OCI-M1 (cell line): ENCODE measurements around the gene PDPK1.
"Not testable (repeated sequence)": the region's sequence is repeated elsewhere in the genome, so short reads cannot be mapped to it uniquely, and the experiment has no call there.

ENCODE experiments used
- DNase-seq: peaks from one replicate; lab custom pipeline; 2025; lab: John Stamatoyannopoulos, UW

The PDPK1 gene

DNA sequence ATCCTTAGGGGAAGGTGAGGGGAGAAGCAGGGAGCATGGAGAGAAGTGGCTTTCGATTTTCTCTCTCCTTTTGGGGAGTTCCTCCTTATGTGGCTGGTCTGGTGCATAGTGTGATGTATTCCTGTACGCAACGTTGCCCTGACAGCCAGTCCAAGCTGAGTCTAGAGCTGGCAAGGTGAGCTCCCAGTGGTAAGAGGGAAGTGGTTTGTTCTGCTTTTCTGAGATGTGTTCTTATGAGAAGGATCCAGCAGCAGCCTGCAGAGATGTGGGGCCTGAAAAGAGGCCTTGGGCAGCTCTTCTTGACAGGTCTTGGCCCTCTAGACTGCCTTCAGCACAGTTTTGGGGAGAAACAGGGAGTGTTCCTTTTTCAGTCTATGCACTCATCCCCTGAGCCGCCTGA is 3.1 kb downstream of the PDPK1 start:
- DNase-seq = not testable (repeated sequence)

DNA sequence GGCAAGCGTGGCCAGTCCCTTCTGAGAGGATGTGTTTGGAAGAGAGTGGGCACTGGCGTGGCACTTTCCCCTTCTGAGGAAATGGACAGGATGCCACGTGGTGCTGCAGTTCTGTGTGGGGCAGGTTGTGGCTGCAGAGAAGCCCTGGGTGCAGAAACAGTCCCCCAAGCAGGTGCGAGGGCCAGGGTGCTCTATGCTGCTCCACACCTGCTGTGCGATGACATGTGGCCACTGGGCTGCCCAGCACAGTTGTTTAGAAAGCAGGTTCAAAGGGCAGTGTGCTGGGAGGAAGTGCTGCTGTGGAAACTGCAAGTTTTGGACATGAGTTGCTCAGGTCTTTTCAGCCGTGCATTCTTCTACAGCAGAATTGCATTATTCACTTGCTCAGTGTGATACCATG is 3.6 kb downstream of the PDPK1 start:
- DNase-seq = not testable (repeated sequence)

DNA sequence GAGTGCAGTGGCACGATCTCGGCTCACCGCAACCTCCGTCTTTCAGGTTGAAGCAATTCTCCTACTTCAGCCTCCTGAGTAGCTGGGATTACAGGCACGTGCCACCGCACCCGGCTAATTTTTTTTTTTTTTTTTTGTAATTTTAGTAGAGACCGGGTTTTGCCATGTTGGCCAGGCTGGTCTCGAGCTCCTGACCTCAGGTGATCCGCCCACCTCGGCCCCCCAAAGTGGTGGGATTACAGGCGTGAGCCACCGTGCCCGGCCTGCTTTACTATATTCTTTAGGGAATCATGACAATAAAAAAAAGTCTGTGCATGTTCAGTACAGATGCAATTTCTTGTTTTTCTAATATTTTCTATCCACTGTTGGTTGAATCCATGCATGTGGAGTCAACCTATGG is 6.0 kb downstream of the PDPK1 start:
- DNase-seq = not testable (repeated sequence)

DNA sequence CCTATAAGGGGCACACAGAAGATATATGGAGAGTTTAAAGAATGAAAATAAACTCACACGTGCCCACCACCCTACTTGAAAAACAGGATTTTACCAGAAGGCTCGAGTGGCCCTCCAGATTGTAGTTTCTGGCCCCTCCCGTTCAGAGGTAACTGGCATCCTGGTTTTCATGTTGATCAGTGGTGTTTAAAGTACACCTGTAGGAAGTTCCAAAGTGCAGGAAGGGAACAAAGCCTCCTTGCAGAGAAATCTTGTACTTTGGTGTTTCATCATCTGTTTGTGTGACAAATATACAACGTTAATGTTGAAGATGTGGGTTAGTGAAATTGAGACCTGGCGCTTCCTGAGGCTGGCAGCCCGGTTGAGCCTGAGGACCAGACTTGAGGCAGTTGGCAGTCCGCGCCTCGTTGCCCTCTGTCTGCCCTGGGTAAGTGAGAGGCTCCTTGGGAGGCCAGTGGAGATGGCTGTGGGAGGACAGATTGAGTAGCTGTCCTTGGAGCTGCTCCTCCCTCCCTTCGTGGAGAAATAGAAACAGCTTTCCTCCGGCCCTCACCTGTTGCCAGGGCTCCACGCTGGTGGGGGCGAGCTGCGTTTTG is 12.6 kb downstream of the PDPK1 start:
- DNase-seq = not testable (repeated sequence)

DNA sequence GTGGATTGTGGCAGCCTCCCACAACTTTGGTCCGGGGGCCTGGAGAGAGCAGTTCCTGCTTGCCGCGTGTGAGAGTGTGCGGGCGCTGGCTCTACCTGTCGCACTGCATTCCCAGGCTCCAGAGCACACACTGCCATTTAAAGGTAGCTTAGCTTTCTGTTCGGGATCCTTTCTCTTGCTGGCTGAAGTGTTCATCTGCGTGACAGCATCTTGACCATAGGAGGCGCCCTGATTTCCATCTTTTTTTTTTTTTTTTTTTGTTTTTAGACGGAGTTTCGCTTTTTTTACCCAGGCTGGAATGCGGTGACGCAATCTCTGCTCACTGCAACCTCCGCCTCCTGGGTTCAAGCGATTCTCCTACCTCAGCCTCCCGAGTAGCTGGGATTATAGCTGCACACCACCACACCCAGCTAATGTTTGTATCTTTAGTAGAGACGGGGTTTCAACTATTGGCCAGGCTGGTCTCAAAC is 13.6 kb downstream of the PDPK1 start:
- DNase-seq = not testable (repeated sequence)

DNA sequence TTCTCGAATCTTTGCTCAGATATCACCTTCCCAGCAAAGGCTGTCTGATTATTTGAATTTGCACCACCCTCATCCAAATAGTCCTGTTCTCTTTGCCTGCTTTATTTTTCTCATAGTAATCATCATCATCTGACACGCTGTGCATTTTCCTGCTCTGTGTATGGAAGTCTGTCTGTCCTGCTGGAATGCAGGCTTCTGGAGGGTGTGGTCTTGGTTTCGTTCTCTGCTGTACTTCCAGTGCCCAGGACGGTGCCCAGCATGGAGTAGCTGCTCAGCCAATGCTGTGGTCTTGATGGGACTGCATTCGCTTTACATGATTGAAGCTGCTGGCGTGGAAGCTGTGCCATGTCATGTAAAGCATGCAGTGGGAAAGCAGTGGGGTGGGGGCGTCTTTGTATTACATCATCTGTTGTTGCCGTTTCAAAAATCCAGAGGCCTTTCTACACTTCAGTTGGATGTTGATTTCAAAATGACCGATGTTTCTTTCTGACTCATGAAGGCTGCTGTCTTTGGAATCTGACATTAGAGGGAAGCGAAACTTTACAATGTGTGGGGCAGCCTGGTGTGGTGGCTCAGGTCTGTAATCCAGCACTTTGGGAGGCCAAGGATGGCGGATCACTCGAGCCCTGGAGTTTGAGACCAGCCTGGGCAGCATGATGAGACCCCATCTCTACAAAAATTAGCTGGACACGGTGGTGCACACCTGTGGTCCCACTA is 17.0 kb downstream of the PDPK1 start:
- not testable (repeated sequence) for DNase-seq

DNA sequence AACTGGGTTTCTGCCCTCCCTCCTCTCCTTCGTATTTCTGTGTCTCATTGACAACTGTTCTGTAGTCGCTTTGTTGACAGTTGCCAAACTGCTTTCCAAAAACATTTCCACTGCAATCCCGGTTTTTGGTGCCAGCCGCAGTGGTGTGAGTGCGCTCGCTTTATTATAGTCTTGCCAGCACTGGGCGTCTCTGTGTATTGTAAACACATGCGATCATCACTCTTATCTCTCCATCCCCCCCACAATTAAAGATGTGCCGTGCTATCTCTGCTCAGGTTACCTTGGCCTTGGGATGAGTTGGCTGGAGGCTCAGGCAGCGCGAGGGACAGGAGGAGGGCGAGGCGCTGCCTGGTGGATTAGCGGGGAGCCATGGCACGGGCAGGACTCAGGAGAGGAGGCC is 19.3 kb downstream of the PDPK1 start:
- not testable (repeated sequence) for DNase-seq

DNA sequence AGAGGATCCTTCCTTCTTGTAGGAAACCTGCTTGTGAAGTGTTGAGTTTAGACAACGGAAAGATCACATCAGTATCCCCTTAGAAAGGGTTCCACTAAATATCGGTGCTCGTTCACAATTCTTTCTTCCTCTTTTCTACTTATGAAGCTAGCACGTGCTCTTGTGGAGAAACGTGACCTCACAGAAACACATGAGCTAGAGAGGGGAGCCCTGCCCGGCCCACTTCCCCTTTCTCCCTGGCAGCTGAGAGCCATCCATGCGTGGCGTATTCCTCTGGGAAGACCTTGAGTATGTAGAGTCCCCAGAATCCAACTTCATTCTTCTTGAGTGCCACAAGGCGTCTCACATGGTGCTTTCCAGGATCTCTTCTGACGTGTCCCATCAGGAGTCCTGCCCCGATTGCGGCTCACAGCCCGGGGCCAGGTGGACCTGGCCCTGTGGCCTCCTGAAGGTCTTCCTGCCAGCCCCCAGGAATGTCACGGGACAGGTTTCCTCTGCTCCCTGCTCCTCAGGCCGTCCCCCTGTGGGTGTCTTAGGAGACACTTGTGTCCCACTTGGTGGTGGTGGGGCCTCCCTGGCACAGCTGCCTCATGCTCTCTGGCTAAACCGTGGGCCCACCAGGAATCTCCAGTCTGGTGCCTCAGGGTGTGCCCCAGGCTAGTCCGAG is 22.4 kb downstream of the PDPK1 start:
- DNase-seq = not testable (repeated sequence)

DNA sequence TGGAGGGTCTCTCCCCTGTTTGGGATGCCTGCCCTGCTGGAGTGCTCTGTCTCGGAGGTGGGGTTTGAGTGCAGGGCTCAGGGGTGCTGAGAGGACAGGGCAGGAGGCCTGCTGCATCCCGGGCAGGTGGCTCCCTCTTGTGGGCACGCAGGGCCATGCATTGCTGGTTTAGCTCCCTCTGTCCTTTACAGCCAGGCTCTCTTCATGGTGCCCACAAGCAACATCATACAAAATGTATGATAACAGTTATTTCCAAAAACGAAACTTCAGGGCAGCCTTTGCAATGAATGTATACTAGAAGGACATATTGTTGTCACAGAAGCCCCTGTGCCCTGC is 22.9 kb downstream of the PDPK1 start:
- DNase-seq = not testable (repeated sequence)

DNA sequence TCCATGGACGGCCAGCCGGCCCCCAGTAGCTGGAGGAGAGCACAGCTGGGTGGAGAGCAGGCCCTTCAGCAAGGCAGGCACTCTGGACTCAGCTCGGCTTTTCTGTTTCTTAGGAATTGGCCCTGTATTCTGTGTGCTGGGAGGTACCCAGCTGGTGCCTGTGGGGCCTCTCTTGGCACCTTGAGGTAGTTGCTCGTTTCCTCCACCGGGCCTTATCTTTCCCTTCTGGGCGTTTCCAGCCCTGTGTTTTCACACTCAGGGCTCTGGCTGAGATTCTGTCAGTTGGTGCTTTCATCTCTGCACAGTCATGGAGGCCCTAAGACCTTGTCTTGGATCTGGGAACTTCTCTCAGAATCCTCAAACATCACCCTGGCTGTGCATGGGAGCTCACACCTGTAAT is 29.7 kb downstream of the PDPK1 start:
- not testable (repeated sequence) for DNase-seq

DNA sequence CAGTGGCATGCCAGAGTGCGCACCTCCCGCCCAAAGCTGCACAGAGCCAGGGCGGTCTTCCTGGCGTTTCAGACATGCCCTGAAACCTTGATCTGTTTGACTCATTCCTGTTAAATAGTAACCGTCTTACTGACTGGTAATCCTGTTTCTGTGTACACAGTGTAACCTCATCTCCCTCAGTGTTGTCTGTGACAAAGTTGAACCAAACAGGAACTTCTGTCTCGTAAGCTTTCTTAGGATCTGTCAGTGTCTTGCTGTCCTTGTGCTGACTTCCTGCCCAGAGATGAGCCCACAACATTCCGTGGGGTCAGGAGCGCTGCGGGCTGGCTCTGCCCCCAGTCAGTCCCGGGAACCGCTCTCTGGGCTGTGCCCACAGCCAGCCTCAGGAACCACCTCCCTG is 30.8 kb downstream of the PDPK1 start:
- not testable (repeated sequence) for DNase-seq

DNA sequence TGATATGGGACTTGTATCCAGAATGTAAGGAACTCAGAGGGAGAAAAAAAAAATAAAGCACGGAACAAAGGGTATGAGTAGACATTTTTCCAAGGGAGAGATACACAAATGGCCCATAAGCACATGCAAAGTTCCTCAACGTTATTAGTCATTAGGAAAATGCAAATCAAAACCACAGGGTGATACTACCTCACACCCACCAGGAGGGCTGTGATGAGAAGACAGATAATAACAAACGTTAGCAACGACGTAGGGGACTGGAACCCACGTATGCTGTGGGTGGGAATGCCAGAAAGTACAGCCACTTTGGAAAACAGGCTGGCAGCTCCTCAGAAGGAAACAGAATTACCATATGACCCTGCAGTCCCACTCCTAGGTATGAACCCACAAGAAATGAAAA is 34.9 kb downstream of the PDPK1 start:
- DNase-seq = not testable (repeated sequence)

DNA sequence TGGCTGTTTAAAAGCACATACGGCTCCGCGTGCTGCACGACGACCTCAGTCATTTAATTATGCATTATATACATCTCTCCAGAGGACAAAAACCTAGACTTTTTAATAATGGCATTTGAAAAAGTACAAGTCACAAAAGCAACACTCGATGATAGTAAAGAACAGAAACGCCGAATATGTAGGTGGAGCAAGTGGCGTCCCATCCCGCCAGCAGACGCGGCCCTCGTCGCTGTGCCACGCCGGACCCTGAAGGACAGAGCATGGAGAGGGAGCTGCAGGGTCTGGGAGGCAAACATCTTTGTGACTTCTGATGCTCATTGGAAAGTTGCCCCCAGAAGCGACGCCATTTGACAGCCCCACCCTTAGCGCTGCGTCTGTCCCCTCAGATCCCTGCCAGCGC is 38.0 kb downstream of the PDPK1 start:
- not testable (repeated sequence) for DNase-seq

DNA sequence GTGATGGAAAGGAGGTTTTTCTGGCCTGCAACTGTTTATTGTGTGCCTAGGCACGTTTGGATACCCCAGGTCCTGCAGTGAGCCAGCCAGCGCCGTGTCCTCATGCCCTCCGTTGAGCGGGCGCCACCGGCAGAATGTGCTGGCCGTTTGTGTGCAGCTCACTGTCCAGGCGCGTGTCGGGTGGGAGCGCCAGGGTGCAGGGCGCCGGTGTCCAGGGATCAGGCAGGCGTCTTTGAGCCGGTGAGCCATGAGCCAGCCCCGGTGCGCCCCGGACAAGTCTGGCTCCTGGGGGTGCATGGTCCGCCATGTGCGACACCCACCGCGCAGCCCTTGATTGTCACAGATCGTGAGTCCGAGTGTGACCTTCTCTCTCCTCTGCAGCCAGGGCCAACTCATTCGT is 39.2 kb downstream of the PDPK1 start:
- not testable (repeated sequence) for DNase-seq

DNA sequence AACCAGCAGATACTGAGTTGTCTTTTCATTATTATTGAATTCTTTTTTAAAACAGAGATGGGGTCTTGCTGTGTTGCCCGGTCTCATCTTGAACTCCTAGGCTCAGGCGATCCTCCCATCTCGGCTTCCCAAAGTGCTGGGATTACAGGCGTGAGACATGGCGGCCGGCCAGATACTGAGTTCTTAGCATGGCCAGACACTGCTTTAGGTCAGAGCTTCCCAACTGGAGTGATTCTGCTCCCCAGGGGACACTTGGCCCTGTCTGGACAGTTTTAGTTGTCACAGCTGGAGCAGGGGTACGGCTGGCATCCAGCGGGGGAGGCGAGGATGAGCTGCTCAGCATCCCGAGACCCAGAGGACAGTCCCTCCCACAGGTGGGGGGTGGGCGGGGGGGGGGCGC is 41.1 kb downstream of the PDPK1 start:
- not testable (repeated sequence) for DNase-seq

DNA sequence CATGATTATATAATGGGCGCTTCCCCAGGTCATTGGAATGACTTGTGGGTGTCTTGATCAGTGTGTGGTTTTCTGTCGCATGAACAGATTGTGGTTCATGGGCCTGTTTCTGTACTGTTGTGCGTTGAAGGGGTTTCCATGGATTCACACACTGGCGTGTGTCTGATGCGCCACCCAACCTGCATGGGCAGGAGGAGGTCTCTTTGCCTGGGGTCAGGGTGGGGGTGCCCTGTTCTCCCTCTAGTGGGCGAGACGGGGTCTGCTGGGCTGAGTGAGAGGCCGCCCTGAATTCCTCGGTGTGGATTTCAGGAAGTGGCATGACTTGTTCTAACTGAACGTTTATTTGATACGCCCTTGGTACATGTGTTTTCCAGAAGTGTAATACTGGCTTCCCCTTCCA is 42.3 kb downstream of the PDPK1 start:
- not testable (repeated sequence) for DNase-seq

DNA sequence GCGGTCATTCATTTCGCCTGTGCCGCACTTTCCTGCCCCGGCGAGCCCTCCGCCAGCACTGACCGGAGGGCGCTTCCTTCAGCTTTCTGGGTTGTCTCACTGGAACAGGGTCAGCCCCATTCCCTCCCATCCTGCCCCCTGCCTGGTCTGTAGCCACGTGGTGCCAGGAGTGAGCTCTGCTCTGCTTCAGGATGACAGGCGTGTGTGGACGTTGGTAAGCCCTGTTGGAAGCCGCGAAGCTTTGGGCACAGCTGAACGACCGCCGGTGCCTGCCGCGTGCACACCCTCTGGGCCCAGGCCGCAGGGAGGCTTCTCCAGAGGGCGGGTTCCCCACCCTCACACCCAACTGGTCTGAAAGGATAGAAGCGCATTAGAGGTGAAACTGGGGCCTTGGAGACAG is 43.0 kb downstream of the PDPK1 start:
- DNase-seq = not testable (repeated sequence)

DNA sequence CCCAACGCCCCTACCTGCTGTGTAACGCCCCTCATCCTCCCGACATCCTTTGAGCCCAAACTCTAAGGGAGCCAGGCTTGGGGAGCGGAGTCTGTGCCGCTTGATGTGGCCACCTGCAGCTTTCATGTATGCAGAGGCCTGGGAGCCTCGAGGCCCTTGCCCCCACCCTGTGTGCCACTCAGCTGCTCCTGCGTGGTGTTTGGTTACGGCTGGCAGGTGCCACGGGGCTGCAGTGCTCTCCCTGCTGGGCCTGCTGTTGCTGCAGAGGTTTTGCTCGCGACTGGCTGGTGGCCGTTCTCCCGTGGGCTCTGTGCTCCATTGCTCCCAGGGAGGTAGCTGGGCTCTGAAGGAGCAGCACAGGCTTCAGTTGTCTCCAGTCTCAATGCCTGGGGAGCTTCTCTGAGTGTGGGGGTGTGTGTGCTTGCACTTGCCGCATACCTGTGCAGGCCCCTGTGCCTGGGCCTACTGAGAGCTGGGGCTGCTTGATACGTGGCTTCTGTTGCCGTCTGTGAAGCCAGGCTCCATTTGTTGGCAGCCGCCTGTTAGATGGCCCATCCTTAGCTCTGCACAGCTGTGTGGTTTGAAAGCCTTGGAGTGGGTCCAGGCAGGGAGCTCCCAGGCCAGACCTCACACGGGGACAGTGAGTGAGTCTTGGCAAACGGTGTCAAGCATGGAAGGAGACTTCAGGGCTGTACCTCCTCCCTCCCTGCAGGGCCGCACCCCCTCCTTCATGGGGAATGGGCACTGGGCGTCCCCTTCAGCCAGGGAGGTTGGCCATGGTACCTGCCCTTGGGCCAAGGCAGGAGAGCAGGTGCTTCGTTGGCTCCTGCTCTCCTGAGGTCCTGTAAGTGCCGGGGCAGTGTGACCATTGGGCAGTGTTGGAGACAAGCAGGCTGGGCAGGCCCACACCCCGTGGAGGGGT is 47.2 kb downstream of the PDPK1 start:
- no peak for DNase-seq

DNA sequence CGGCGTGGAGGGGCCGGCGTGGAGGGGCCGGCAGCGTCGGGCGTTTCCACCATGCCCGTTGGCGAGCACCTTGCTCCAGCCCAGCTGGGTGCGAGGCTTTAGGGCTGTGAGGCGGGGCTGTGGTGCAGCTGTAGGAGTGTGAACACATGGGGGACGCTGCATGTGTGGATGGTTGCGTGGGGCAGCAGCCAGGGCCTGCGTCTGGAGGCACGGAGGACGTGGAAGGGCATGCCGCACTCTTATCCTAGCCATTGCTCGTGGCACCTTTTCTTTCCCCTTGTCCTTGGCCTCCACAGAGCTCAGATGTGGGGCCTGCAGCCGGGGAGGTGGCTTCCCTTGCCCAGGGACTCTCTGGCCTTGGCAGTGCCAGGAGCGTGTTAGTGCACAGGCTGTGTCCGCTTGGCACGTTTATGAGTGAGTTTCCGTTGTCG is 47.8 kb downstream of the PDPK1 start:
- no peak for DNase-seq

DNA sequence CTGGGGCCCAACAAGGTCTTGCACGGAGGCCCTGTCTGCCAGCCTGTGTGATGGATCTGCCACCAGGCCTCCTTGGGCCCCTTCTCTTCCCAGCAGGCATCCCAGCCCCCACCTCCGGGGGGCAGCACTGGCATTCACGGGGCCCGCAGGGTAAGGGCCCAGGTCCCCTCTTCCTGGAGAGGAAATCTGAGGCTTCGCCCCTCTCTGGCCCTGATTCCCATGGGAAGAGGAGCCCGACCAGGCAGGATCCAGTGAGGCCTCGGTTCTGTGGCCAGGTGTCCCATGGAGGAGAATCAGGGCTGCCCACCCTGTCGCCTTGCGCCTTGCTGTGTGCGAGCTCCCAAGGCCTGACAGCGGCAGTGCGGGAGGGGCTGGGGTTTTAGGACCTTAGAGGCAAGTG is 48.4 kb downstream of the PDPK1 start:
- no peak for DNase-seq

DNA sequence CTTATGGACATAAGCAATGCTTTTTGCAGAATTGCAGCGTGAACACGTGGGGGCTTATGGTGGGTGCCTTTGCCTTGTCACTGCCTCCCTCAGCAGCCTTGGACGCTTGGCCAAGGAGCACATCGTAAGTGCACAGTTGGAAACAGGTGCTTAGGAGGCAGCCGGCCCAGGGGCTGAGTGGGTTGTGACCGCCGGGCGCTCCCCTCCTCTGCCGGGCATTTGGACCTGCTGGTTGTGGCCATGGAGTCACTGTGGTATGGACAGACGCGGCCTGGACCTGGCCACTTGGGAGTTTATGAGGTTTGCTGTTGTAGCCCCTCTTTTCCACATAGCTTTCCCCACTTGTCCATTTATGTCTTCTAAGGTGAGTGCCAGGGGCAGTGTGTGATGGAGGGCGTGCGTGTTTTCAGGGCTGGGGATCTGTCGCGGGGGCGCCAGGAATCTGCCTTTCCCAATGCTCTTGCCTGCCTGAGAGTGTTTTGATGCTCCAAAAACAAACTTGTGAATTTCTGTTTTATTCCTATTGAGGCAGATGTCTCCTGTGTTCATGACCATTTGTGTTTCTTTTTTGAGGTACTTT is 49.2 kb downstream of the PDPK1 start:
- no peak for DNase-seq
